ENCODE data around the gene PGGHG. TPM values are rescaled to one million over a fixed set of nuclear protein-coding genes. Genes with fewer than 3 reads are reported as not detected.
A peak's percentile ranks its signal among the peaks of the same experiment; 100 is the strongest.
"Not testable (repeated sequence)": the region's sequence is repeated elsewhere in the genome, so short reads cannot be mapped to it uniquely, and the experiment has no call there.

The PGGHG gene
- total RNA-seq, 2 donors from 2014 or later: 10.6 to 12.9 TPM

DNA sequence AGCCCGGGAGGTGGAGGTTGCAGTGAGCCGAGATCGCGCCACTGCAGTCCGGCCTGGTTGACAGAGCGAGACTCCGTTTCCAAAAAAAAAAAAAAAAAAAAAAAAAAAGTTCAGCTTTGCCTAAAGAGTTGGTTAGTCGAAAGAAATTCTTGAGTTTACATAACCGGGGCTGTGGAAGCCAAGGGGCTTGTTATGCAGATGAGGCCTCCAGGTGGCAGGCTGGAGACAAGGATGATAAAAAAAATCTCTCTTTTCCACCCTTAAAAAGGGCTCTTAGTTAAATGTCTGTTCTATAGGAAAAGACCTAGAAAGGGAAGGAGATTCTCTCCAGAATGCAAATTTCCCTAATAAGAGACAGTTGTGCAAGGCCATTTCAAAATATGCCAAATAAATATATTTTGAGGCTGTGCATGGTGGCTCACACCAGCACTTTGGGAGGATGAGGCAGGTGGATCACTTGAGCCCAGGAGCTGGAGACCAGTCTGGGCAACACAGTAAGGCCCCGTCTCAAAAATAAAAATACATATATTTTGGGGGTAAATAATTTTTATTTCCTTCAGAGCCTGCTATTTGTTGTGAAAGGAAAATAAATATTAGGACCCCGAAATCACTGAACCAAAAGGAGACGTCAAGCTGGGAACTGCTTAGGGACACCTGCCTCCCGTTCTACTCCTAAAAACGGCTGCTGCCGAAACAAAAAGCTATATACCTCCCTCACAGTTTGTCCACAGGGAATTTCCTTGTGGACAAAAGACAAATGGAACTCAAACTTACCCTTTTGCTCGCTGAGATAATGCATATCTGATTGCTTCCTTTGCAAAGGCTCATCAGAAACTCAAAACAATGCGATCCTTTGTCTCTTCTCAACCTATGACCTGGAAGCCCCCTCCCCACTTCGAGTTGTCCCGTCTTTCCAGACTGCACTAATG lies 16.3 kb downstream of the PGGHG start:
- Histone ChIP-seq H3K4me1 (no peaks in the 10 kb centered on the region), H3K27me3 (no peaks in the 10 kb centered on the region), H3K9me3 (no peaks in the 10 kb centered on the region), H3K36me3 (no peaks in the 10 kb centered on the region), H3K4me3 (no peak overlapping the region), H3K27ac (no peak overlapping the region), H3K9ac (ENCODE audit: low read depth in 2 of 2, low read length in 2 of 2) (no peak overlapping the region)
- intact Hi-C loops (cut with DNase I): loop anchor here (5.0 kb wide), 1 partner anchor 52 kb away; no protein-coding TSS in a partner anchor
- TF ChIP-seq, protein P1, sequence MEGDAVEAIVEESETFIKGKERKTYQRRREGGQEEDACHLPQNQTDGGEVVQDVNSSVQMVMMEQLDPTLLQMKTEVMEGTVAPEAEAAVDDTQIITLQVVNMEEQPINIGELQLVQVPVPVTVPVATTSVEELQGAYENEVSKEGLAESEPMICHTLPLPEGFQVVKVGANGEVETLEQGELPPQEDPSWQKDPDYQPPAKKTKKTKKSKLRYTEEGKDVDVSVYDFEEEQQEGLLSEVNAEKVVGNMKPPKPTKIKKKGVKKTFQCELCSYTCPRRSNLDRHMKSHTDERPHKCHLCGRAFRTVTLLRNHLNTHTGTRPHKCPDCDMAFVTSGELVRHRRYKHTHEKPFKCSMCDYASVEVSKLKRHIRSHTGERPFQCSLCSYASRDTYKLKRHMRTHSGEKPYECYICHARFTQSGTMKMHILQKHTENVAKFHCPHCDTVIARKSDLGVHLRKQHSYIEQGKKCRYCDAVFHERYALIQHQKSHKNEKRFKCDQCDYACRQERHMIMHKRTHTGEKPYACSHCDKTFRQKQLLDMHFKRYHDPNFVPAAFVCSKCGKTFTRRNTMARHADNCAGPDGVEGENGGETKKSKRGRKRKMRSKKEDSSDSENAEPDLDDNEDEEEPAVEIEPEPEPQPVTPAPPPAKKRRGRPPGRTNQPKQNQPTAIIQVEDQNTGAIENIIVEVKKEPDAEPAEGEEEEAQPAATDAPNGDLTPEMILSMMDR (IDR thresholded peaks at IDR 0.05): peak; percentile 68
- peak; percentile 67 for DNase-seq

DNA sequence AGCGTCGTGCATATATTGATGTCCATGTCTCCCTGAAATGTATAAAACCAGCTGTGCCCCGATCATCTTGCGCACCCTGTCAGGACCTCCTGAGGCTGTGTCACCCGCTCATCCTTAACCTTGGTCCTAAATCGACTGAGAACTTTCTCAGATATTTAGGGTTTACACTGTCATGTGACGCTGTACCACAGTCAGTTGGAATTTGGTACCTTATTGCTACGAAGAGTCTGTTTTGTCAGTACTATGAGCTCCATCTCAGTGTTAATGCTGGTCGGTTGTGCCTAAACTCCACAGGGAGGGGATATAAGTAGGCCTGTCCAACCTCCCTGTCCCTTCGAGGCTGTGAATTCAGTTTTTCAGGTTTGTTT lies 16.9 kb downstream of the PGGHG start:
- DNase-seq: no peak
- H3K9me3 ChIP-seq: no peaks in the 10 kb centered on the region
- H3K4me1 ChIP-seq: no peaks in the 10 kb centered on the region
- no peak overlapping the region for H3K27ac ChIP-seq
- intact Hi-C loops (cut with DNase I): loop anchor here (5.0 kb wide), 1 partner anchor 51 kb away; no protein-coding TSS in a partner anchor
- H3K36me3 ChIP-seq: no peaks in the 10 kb centered on the region
- no peak overlapping the region for H3K4me3 ChIP-seq
- no peak overlapping the region for H3K9ac ChIP-seq (ENCODE audit: low read depth in 2 of 2, low read length in 2 of 2)
- TF ChIP-seq, protein P1 (IDR thresholded peaks at IDR 0.05): no peak
- H3K27me3 ChIP-seq: no peaks in the 10 kb centered on the region

DNA sequence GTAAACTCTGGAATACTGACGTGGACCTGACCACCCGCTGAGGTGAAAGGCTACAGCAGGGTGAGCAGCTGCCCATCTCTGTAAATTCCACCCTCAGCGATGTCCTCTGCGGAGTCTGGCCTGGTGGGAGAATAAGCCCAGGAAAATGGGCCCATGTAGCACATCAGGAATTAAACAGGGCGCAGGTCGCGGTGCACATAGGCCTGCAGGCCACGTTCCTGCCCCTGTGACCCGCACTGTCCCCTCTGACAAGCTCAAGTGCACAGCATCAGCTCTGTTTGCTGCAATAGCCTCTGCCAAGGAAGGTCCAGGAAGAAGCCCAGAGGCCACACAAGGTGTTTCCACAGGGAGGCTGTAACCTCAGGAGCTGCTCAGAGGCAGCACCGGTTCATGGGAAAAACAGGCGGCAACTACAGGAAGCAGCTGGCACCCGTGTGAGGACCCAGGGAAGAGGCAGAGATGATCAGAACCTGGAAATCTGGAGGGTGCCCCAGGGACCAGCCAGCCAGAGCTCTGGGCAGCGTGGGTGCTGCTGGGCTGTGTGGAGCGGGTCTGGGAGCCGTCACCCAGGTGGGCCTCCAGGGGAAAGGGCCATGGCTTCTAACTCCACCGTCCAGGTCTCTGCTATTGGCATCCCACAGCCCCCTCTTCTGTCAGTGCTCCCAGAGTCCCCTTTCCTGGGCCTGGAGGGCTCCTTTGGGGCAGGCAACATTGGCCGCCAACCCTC lies 17.9 kb downstream of the PGGHG start:
- intact Hi-C loops (cut with DNase I): loop anchor here (5.0 kb wide), 1 partner anchor 50 kb away; no protein-coding TSS in a partner anchor
- H3K4me3 ChIP-seq: no peak overlapping the region
- DNase-seq: no peak
- no peaks in the 10 kb centered on the region for H3K27me3 ChIP-seq
- no peaks in the 10 kb centered on the region for H3K9me3 ChIP-seq
- H3K4me1 ChIP-seq: no peaks in the 10 kb centered on the region
- H3K27ac ChIP-seq: peak overlapping the region; percentile 78
- H3K36me3 ChIP-seq: no peaks in the 10 kb centered on the region
- TF ChIP-seq, protein P1 (IDR thresholded peaks at IDR 0.05): no peak
- H3K9ac ChIP-seq (ENCODE audit: low read depth in 2 of 2, low read length in 2 of 2): peak overlapping the region in 1 of 2 donors; percentile 24

DNA sequence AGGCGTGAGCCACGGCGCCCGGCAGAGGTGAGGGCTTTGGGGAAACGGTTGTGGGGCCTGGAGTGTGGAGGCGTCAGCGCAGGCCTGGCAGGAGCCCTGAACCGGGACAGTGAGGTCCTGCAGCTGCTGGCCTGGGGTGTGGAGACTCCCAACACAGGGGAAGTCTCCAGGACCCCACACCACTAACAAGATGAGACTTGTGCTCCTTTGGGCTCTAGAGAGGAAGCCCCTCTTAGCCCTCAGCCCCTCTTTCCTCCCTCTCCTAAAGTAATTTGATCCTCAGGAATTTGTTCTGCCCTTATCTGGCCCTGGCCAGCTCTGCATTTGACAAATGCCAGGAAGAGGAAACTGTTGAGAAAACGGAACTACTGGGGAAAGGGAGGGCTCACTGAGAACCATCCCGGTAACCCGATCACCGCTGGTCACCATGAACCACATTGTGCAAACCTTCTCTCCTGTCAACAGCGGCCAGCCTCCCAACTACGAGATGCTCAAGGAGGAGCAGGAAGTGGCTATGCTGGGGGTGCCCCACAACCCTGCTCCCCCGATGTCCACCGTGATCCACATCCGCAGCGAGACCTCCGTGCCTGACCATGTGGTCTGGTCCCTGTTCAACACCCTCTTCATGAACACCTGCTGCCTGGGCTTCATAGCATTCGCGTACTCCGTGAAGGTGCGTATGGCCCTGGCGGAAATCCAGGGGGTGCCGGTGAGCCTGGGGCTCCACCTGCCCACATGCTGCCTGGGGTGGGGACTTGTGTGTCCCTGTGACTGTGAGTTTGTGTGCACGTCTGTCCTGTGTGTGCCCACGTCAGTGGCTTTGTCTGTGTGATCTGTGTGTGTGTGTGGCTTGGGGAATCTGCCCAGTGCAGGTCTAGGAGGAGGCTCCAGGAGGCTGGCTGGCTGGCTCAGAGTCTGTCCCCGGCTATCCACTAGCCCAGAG lies 19.1 kb downstream of the PGGHG start, which contains the start of gene IFITM2:
IFITM2 (plus strand) TSS at position 51 of the 943 bp plus-strand sequence; CDS start at position 428, 377 bp downstream.
- Histone ChIP-seq H3K4me3 (peak within 1 kb of the TSS; percentile 33), H3K9ac (ENCODE audit: low read depth in 2 of 2, low read length in 2 of 2) (peak within 1 kb of the TSS; percentile 24 to 74), H3K27ac (peak within 1 kb of the TSS; percentile 78)
- peak; percentile 59 for DNase-seq
- H3K36me3 ChIP-seq, H3K4me1 ChIP-seq, H3K27me3 ChIP-seq, H3K9me3 ChIP-seq: not testable (repeated sequence)
- intact Hi-C loops (cut with DNase I): loop anchor here (5.0 kb wide), 1 partner anchor 49 kb away; no protein-coding TSS in a partner anchor

DNA sequence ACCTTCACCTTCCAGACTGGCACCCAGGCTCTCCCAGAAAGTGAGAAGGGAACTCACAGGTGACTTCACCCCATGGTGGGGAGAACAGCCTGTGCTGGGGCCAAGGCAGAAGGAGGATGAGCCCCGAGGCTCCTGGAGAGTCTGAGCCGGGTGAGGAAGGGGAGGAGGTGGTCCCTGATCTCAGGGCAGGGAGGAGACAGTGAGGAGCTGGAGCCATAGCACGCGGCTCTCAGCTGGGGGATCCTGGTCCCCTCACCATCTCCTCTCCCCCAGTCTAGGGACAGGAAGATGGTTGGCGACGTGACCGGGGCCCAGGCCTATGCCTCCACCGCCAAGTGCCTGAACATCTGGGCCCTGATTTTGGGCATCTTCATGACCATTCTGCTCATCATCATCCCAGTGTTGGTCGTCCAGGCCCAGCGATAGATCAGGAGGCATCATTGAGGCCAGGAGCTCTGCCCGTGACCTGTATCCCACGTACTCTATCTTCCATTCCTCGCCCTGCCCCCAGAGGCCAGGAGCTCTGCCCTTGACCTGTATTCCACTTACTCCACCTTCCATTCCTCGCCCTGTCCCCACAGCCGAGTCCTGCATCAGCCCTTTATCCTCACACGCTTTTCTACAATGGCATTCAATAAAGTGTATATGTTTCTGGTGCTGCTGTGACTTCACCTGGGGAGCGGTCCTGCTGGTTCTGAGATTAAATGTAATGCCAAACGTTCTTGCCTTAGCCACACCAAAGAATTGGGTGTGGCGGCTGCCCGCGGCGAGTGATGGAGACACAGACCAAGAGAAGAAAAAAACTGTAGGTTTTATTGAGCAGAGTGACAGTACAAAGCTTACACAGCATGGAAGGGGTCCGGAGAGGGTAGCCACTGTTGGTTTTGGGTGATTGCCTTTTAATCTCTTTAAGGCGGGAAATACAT lies 20.1 kb downstream of the PGGHG start:
- intact Hi-C loops (cut with DNase I): loop anchor here (5.0 kb wide), 1 partner anchor 48 kb away; no protein-coding TSS in a partner anchor
- not testable (repeated sequence) for H3K4me1 ChIP-seq
- H3K9ac ChIP-seq (ENCODE audit: low read depth in 2 of 2, low read length in 2 of 2): peak overlapping the region; percentile 62 to 71

DNA sequence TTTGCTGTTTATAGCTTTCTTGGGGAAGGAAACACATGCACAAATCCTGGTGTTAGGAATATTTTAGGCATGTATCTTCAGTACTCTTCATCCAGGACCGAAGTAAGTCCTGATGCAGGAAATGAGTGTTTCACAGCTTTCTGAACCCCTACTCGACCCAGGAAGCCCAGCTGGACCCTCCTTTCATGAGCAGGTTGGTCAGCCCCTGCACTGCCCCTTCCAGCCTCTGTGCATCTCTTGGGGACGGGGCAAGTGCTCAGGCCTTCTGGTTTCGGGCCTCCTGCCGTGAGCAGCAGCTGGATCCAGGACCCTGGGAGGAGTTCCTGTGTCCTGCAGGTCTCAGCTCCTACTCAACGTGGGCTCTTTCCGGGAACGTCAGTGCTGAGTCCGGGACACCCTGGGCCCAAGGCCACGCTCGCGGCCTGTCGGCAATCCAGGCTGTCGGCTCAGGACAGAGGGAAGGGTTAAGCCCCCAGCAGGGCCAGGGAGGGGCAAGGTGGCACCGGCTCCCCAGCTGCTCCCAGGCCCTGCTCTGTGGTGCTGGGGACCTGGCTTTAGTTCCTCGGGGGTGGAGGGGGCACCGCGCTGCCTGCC lies 21.1 kb downstream of the PGGHG start:
- intact Hi-C loops (cut with DNase I): loop anchor here (5.0 kb wide), 1 partner anchor 47 kb away; no protein-coding TSS in a partner anchor
- H3K27ac ChIP-seq: peak overlapping the region; percentile 78
- H3K27me3 ChIP-seq, H3K36me3 ChIP-seq, DNase-seq, H3K4me1 ChIP-seq, H3K9me3 ChIP-seq: not testable (repeated sequence)
- H3K9ac ChIP-seq (ENCODE audit: low read depth in 2 of 2, low read length in 2 of 2): peak overlapping the region in 1 of 2 donors; percentile 26
- peak overlapping the region; percentile 33 for H3K4me3 ChIP-seq

More for the DNA sequence above, 20.1 kb downstream of the PGGHG start:
- H3K27ac ChIP-seq: peak overlapping the region; percentile 78
- not testable (repeated sequence) for DNase-seq, H3K36me3 ChIP-seq, H3K9me3 ChIP-seq, H3K27me3 ChIP-seq
- peak overlapping the region; percentile 33 for H3K4me3 ChIP-seq

DNA sequence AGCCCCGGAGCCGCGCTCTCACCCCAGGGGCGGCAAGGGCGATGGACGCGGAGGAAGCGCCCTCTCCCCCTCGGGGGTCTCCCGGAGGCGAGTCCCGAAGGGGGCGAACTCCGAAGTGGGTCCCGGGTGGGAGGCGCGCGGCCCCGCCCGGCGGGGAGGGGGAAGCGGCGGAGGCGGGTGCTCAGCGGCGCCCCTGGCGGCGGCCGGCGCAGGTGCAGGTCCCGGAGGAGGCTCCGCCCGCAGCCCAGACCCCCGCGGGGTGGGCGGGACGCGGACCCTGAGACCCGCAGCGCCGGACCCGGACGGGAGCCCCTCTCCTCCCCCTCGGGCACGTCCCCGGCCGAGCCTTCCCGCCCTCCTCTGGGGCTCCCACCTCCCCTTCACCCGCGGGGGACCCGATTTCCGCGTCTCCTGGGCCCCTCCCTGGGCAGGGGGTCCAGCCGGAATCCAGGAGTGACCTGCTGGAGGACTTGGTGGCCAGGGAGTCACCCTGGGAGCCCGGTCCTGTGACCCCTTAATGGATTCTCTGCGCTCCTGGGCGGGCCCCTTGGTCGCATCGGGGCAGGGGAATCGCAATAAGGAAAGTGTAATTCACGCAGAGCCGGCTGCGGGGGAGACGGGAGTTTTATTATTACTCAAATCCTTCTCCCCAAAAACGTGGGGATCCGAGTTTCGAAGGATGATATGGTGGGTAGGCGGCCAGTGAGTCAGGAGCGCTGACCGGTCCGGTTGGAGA lies 22.3 kb downstream of the PGGHG start:
- not testable (repeated sequence) for H3K4me1 ChIP-seq
- H3K9ac ChIP-seq (ENCODE audit: low read depth in 2 of 2, low read length in 2 of 2): peak overlapping the region in 1 of 2 donors; percentile 50

More for the DNA sequence above, 22.3 kb downstream of the PGGHG start:
- DNase-seq; H3K36me3 ChIP-seq; intact Hi-C loops (cut with DNase I); H3K9me3 ChIP-seq; H3K27me3 ChIP-seq: not testable (repeated sequence)
- peak overlapping the region; percentile 22 for H3K4me3 ChIP-seq
- H3K27ac ChIP-seq: peak overlapping the region; percentile 98
